Coronary artery (tissue), 2 donors: Measurements from ENCODE around the gene SEMA3G.

Experiments used
- DNase-seq: peaks from one replicate; pipeline ENCODE4 v3.0.0-alpha.2; 2017; ENCODE audit warnings: low spot score
- H3K27ac ChIP-seq, 2 donors: fragments of 200-600 bp; sonication (generic); one replicate each; pipeline ENCODE4 v1.5.1; 2016 to 2019
- H3K4me3 ChIP-seq: fragments of 200-600 bp; sonication (generic); 2 replicates; pipeline ENCODE4 v1.5.1; 2016; ENCODE audit warnings: mild to moderate bottlenecking, moderate library complexity
- TF ChIP-seq, protein P1 (sequence below): fragments of 200-600 bp; sonication (generic); IDR thresholded peaks from one replicate; pipeline ENCODE4 v1.5.1; 2019; ENCODE audit warnings: antibody characterized with exemption

The SEMA3G gene

GRCh38 chr3:52401551-52401950 lies 43.4 kb downstream of the SEMA3G start:
- TF ChIP-seq, protein P1, sequence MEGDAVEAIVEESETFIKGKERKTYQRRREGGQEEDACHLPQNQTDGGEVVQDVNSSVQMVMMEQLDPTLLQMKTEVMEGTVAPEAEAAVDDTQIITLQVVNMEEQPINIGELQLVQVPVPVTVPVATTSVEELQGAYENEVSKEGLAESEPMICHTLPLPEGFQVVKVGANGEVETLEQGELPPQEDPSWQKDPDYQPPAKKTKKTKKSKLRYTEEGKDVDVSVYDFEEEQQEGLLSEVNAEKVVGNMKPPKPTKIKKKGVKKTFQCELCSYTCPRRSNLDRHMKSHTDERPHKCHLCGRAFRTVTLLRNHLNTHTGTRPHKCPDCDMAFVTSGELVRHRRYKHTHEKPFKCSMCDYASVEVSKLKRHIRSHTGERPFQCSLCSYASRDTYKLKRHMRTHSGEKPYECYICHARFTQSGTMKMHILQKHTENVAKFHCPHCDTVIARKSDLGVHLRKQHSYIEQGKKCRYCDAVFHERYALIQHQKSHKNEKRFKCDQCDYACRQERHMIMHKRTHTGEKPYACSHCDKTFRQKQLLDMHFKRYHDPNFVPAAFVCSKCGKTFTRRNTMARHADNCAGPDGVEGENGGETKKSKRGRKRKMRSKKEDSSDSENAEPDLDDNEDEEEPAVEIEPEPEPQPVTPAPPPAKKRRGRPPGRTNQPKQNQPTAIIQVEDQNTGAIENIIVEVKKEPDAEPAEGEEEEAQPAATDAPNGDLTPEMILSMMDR: no peak
- Histone ChIP-seq H3K4me3 (no peak overlapping the region), H3K27ac (no peak overlapping the region)
- DNase-seq: no peak

- TF ChIP-seq, protein P1: no peak
- no peak overlapping the region for H3K4me3 ChIP-seq
- H3K27ac ChIP-seq: no peak overlapping the region
- no peak for DNase-seq
These were observed 43.9 kb downstream of the SEMA3G start for GRCh38 chr3:52401021-52401420.

GRCh38 chr3:52400275-52400793 lies 44.6 kb downstream of the SEMA3G start:
- no peak overlapping the region for H3K4me3 ChIP-seq
- no peak for DNase-seq
- TF ChIP-seq, protein P1: no peak
- no peak overlapping the region for H3K27ac ChIP-seq

DNA sequence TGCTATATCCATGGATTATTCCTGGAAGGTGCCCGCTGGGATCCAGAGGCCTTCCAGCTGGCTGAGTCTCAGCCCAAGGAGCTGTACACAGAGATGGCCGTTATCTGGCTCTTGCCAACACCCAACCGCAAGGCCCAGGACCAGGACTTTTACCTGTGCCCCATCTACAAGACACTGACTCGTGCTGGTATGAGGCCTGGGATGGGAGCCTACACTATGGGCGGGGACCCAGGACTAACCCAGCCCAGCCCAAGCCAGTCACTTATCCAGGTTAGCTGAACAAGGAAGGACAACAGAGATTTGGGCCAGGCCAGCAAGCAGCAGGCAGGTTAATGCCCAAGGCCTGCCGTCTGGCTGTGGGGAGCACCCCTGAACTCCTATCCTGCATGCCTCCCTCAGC lies 45.3 kb downstream of the SEMA3G start:
- H3K27ac ChIP-seq: no peak overlapping the region
- TF ChIP-seq, protein P1: no peak
- no peak overlapping the region for H3K4me3 ChIP-seq
- no peak for DNase-seq

DNA sequence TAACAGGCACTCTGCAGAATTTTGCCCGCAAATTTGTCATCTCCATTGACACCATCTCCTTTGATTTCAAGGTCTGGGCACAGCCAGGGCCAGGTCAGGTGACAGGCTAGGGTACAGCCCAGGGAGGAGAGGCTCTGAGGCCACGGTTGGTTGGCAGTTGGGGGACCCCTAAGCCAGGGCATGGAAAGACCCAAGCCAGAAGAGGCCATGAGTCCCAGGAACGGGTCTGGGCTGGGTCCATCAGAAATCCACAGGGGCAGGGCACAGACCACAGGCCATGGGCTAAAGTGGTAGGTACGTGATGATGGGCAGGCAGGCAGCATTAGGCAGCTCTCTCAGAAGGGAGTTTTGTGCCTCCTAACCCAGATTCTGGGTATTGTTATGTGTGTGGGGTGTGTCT lies 45.8 kb downstream of the SEMA3G start:
- TF ChIP-seq, protein P1: no peak
- Histone ChIP-seq H3K27ac (no peak overlapping the region), H3K4me3 (no peak overlapping the region)
- DNase-seq: no peak

DNA sequence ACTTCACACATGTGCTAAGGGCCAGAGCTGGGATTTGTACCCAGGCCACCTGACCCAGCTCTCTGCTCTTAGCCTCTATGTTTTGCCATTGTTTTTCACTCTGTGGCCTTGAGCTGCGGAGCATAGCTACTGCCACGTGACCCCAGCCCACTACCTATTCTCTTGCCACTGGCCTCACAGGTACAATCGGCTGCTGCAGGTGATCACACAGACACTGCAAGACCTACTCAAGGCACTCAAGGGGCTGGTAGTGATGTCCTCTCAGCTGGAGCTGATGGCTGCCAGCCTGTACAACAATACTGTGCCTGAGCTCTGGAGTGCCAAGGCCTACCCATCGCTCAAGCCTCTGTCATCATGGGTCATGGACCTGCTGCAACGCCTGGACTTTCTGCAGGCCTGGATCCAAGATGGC lies 46.2 kb downstream of the SEMA3G start:
- no peak overlapping the region for H3K27ac ChIP-seq
- H3K4me3 ChIP-seq: no peak overlapping the region
- TF ChIP-seq, protein P1: no peak
- no peak for DNase-seq

- Histone ChIP-seq H3K27ac (no peak overlapping the region), H3K4me3 (no peak overlapping the region)
- TF ChIP-seq, protein P1: no peak
- no peak for DNase-seq
These were observed 47.1 kb downstream of the SEMA3G start for GRCh38 chr3:52397676-52398399.
